ENCODE measurements around the gene CLEC1A.

GRCh38 chr12:10067942-10068341 is 30.8 kb downstream of the CLEC1A start:
- TF ChIP-seq CTCF (IDR thresholded peaks at IDR 0.05), result no peak
- TF ChIP-seq POLR2A (IDR thresholded peaks at IDR 0.05), result no peak
- TF ChIP-seq EP300 (IDR thresholded peaks at IDR 0.05), result no peak

All from ovary (tissue), 3 donors.